Skeletal muscle satellite cell (primary cell): ENCODE measurements around the gene IGF2BP2.

Experiments
- H3K27me3 ChIP-seq: 2 replicates; pipeline ENCODE4 v1.7.0; 2013; ENCODE audit warnings: low read length; ENCODE audit not compliant: control insufficient read depth, insufficient read depth
- H3K36me3 ChIP-seq: 2 replicates; pipeline ENCODE4 v1.7.0; 2013; ENCODE audit warnings: mild to moderate bottlenecking, control low read depth, low read length; ENCODE audit not compliant: insufficient read depth
- H3K4me1 ChIP-seq: 2 replicates; pipeline ENCODE4 v1.7.0; 2013; ENCODE audit warnings: low read length; ENCODE audit not compliant: control insufficient read depth, insufficient read depth
- H3K4me2 ChIP-seq: 2 replicates; pipeline ENCODE4 v1.7.0; 2013; ENCODE audit warnings: mild to moderate bottlenecking, low read length
- H3K4me3 ChIP-seq: 2 replicates; pipeline ENCODE4 v1.7.0; 2013; ENCODE audit warnings: low read length
- H3K9ac ChIP-seq: 2 replicates; pipeline ENCODE4 v1.7.0; 2013; ENCODE audit warnings: mild to moderate bottlenecking, low read depth, low read length, moderate library complexity
- H3K9me3 ChIP-seq: replicated peaks from 2 replicates; pipeline ENCODE4 v1.7.0; 2013; ENCODE audit warnings: mild to moderate bottlenecking, control low read depth, low read length

IGF2BP2 gene

GRCh38 chr3:185716436-185717108 lies 108.3 kb downstream of the IGF2BP2 start:
- no peak overlapping the region for H3K4me3 ChIP-seq
- peaks cover 49% of the 10 kb centered on the region for H3K4me1 ChIP-seq
- peak overlapping the region; percentile 54 for H3K9ac ChIP-seq
- H3K27me3 ChIP-seq: no peaks in the 10 kb centered on the region
- no peaks in the 10 kb centered on the region for H3K36me3 ChIP-seq
- no peaks in the 10 kb centered on the region for H3K9me3 ChIP-seq
- peak overlapping the region; percentile 52 for H3K4me2 ChIP-seq

DNA sequence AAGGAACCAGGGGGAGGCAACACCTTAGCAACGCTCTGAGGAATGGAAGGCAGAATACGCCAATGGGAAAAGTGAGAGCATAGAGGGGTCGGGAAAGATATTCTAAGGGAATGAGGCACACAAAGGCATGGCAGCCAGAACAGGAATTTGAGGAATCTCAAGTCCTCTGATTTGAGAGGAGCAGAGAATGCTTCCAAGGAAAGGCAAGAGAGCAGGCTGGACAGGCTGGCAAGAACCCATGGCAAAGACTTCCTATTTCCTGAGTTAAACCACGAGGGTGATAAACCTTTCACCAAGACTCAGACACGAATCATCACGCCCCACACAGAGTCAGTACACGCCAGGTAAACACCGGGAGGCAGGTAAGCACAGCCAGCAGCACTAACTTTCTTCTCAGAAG lies 109.8 kb downstream of the IGF2BP2 start:
- peaks cover 53% of the 10 kb centered on the region for H3K4me1 ChIP-seq
- no peaks in the 10 kb centered on the region for H3K36me3 ChIP-seq
- peak overlapping the region; percentile 40 for H3K4me2 ChIP-seq
- no peak overlapping the region for H3K4me3 ChIP-seq
- H3K9me3 ChIP-seq: no peaks in the 10 kb centered on the region
- no peaks in the 10 kb centered on the region for H3K27me3 ChIP-seq
- no peak overlapping the region for H3K9ac ChIP-seq

GRCh38 chr3:185714085-185714484 lies 110.8 kb downstream of the IGF2BP2 start:
- Histone ChIP-seq H3K36me3 (no peaks in the 10 kb centered on the region), H3K4me1 (peaks cover 53% of the 10 kb centered on the region), H3K9me3 (no peaks in the 10 kb centered on the region), H3K27me3 (no peaks in the 10 kb centered on the region), H3K4me2 (no peak overlapping the region), H3K4me3 (no peak overlapping the region), H3K9ac (no peak overlapping the region)

GRCh38 chr3:185713015-185713414 lies 111.8 kb downstream of the IGF2BP2 start:
- Histone ChIP-seq H3K9me3 (no peaks in the 10 kb centered on the region), H3K4me3 (no peak overlapping the region), H3K27me3 (no peaks in the 10 kb centered on the region), H3K9ac (no peak overlapping the region), H3K36me3 (no peaks in the 10 kb centered on the region), H3K4me2 (no peak overlapping the region), H3K4me1 (peaks cover 51% of the 10 kb centered on the region)

GRCh38 chr3:185712337-185712736 lies 112.5 kb downstream of the IGF2BP2 start:
- Histone ChIP-seq H3K36me3 (no peaks in the 10 kb centered on the region), H3K27me3 (no peaks in the 10 kb centered on the region), H3K4me3 (no peak overlapping the region), H3K4me2 (no peak overlapping the region), H3K9me3 (no peaks in the 10 kb centered on the region), H3K9ac (no peak overlapping the region), H3K4me1 (peaks cover 44% of the 10 kb centered on the region)

DNA sequence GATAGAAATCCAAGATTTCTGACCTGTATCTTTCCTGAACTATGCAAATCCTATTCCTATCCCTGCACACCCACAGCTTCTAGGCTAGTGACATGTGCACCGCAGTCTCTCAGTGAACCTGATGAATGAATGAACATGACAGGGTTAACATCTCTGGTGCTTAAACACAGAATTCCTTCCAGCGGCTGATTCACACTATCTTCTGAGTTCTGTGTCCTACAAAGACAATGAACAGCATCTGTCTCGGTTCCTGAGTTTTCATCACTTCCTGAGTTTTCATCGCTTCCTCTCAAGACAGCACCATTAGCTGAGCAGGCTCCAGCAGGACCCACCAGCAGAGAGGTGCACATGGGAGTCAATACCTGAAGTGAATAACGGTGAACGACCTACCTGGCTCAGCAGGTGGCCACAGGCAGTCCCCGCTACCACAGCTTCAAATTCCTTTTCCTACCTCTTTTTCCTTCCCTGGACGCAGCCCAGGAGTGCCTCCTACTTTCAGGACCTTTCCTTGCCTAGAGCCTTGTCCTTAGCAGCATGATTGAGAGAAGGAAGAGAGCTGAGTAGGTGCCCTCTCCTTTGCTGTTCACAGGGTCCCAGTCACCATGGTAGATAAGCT lies 113.5 kb downstream of the IGF2BP2 start:
- Histone ChIP-seq H3K27me3 (no peaks in the 10 kb centered on the region), H3K9ac (no peak overlapping the region), H3K4me1 (peaks cover 34% of the 10 kb centered on the region), H3K4me2 (no peak overlapping the region), H3K9me3 (no peaks in the 10 kb centered on the region), H3K4me3 (no peak overlapping the region), H3K36me3 (no peaks in the 10 kb centered on the region)

DNA sequence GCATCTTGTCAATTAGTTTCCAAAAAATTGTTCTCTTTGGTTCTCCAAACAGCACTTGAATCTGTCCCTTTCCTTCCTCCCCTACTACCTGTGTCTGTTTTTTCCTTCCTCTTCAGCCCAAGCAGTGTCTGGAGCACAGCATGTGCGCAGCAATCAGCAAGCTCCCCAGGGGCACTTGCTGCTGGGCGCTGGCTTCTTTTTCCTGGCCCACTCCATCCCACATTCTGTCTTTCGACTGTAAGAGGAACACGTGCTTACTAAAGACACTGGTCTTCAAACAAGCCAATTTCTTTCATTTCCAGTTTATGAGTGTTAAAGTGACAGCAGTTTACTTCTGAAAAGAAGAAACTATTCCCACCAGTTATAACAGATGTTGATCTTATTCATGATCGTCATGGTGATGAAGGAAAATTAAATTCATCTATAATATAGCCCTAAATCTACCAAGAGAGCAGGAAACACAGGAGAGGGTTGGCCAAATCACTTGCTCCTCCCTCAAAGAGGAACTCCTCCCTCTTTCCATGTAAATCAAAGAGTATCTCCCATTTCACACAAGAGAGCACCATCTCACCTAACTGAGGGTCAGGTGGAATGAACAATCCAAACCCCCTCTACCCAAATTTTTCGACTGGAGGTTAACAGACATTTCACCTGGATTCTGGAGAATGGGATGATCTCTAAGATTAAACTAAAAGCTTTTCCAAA lies 115.4 kb downstream of the IGF2BP2 start:
- Histone ChIP-seq H3K4me3 (no peak overlapping the region), H3K9ac (no peak overlapping the region), H3K36me3 (no peaks in the 10 kb centered on the region), H3K4me1 (peaks cover 24% of the 10 kb centered on the region), H3K9me3 (no peaks in the 10 kb centered on the region), H3K27me3 (no peaks in the 10 kb centered on the region), H3K4me2 (no peak overlapping the region)

GRCh38 chr3:185708392-185708791 lies 116.5 kb downstream of the IGF2BP2 start:
- Histone ChIP-seq H3K4me2 (no peak overlapping the region), H3K9ac (no peak overlapping the region), H3K9me3 (no peaks in the 10 kb centered on the region), H3K4me3 (no peak overlapping the region), H3K36me3 (no peaks in the 10 kb centered on the region), H3K4me1 (peaks cover 27% of the 10 kb centered on the region), H3K27me3 (no peaks in the 10 kb centered on the region)

DNA sequence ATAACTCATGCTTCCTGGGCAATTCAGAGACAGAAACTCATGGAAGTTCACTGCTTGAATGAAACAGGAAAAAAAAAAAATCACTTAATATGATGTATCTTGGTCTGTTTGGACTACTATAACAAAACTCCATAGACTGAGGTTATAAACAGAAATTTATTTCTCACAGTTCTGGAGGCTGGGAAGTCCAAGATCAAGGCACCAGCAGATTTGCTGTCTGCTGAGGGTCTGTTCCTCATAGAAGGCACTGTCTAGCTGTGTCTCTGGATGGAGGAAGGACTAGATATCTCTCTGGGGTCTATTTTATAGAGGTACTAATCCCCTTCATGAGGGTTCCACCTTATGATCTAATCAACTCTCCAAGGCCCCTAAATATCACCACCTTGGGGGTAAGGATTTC lies 119.3 kb downstream of the IGF2BP2 start:
- Histone ChIP-seq H3K9ac (no peak overlapping the region), H3K36me3 (no peaks in the 10 kb centered on the region), H3K4me2 (no peak overlapping the region)

DNA sequence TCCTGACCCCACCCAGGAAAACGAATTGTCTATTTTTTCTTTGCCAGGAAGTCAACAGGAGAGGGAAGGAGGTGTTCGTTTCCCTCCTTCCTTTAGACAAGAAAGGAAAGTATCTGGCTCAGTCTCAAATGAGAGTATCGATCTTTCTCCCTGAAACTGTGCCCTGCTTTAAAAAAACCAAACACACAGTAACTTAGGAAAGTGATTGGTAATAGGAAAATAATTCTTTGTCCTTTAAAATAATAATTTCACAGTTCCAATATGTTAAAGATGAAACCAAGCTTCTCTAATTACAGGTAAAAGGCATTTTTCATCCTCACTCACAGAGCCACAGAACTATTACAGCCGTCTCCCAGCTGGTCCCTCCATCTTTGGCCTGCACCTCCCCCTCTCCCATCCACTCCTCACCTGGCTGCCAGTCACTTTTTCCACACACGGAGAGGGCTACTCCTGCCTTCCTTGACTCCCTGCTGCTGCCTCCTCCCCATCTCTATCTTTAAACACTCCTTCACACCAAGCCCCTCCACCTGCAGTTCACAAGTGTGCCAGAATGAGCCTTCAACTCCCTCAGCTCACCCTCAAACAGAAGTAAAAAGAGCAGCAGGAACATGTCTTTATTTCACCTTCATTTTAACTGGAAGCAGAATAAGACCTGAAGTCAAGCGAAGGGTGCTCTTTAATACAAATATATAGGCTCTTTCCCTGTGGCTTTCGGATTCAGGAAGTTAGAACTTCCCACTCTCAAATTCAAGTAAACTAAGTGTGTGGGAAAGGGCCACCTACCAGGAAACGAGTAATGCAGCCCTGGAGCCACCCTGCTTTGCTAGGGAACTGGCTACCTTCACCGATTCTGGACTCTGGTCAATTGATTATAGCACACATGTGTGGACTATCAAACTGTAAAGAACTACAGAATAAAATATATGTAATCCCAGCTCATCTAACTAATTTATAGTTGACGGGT lies 122.3 kb downstream of the IGF2BP2 start:
- Histone ChIP-seq H3K36me3 (no peaks in the 10 kb centered on the region), H3K9me3 (no peaks in the 10 kb centered on the region), H3K9ac (no peak overlapping the region), H3K4me2 (peak overlapping the region; percentile 26), H3K4me1 (peaks cover 24% of the 10 kb centered on the region), H3K4me3 (no peak overlapping the region), H3K27me3 (no peaks in the 10 kb centered on the region)

More for the DNA sequence above, 119.3 kb downstream of the IGF2BP2 start:
- Histone ChIP-seq H3K27me3 (no peaks in the 10 kb centered on the region), H3K4me3 (no peak overlapping the region), H3K4me1 (peaks cover 24% of the 10 kb centered on the region), H3K9me3 (no peaks in the 10 kb centered on the region)
